Endodermal cell (in vitro differentiated cells): Measurements from ENCODE around the gene RHEB. TPM values are rescaled to one million over a fixed set of nuclear protein-coding genes. Genes with fewer than 3 reads are reported as not detected.

Source experiments
- DNase-seq: peaks from one replicate; pipeline ENCODE4 v3.0.0-alpha.2; 2017
- H3K27ac ChIP-seq: 2 replicates; pipeline ENCODE4 v1.5.1; 2013; ENCODE audit warnings: mild to moderate bottlenecking, low read depth, low read length, moderate library complexity
- H3K27me3 ChIP-seq: 2 replicates; pipeline ENCODE4 v1.6.1; 2013; ENCODE audit warnings: mild to moderate bottlenecking, low read length, moderate library complexity; ENCODE audit not compliant: insufficient read depth, control insufficient read depth, poor library complexity, severe bottlenecking
- H3K36me3 ChIP-seq: 2 replicates; pipeline ENCODE4 v1.7.0; 2013; ENCODE audit warnings: mild to moderate bottlenecking, low read length, moderate library complexity; ENCODE audit not compliant: control insufficient read depth, insufficient read depth
- H3K4me1 ChIP-seq: one replicate; pipeline ENCODE4 v1.7.0; 2013; ENCODE audit warnings: low read length; ENCODE audit not compliant: control insufficient read depth, insufficient read depth
- H3K4me3 ChIP-seq: 2 replicates; pipeline ENCODE4 v1.5.1; 2013; ENCODE audit warnings: mild to moderate bottlenecking, low read length, moderate library complexity
- H3K9ac ChIP-seq: 2 replicates; pipeline ENCODE4 v1.6.1; 2013; ENCODE audit warnings: mild to moderate bottlenecking, low read length, moderate library complexity; ENCODE audit not compliant: poor library complexity, severe bottlenecking; ENCODE audit errors: extremely low read depth
- H3K9me3 ChIP-seq: 2 replicates; pipeline ENCODE4 v1.6.1; 2013; ENCODE audit warnings: mild to moderate bottlenecking, low read length, moderate library complexity; ENCODE audit not compliant: control insufficient read depth
- H3K27ac Mint-ChIP-seq: 2 replicates; pipeline ENCODE4 v1.8.0; 2020; ENCODE audit warnings: mixed read lengths
- H3K27me3 Mint-ChIP-seq: 2 replicates; pipeline ENCODE4 v1.8.0; 2021; ENCODE audit warnings: mild to moderate bottlenecking, mixed read lengths; ENCODE audit not compliant: insufficient read depth
- H3K36me3 Mint-ChIP-seq: 2 replicates; pipeline ENCODE4 v1.8.0; 2020; ENCODE audit warnings: low read depth, mixed read lengths
- H3K4me1 Mint-ChIP-seq: 2 replicates; pipeline ENCODE4 v1.8.0; 2020; ENCODE audit warnings: mixed read lengths
- H3K4me3 Mint-ChIP-seq: 2 replicates; pipeline ENCODE4 v1.8.0; 2020; ENCODE audit warnings: mild to moderate bottlenecking, moderate library complexity, mixed read lengths
- H3K9me3 Mint-ChIP-seq: 2 replicates; pipeline ENCODE4 v1.8.0; 2020; ENCODE audit warnings: mild to moderate bottlenecking, mixed read lengths
- WGBS, 2 experiments: methylation state at CpG; one replicate each; pipeline versions ENCODE4 v1.1.5 to v1.1.7; 2013; ENCODE audit warnings: missing lambda C conversion rate in 2 of 2, mixed read lengths in 1 of 2; ENCODE audit not compliant: insufficient coverage in 1 of 2, insufficient read length in 1 of 2; 5-methylcytosine and 5-hydroxymethylcytosine counted together
- total RNA-seq, 2 donors: library from RNA; stranded (reverse); fragmentation: NEBNext Ultra II Directional in 1 of 2; extraction: Animal tissue kit (Norgen Biotek cat#: 25700) in 1 of 2; gene quantifications; 2 replicates in 1 of 2; 3 replicates in 1 of 2; pipeline ENCODE4 v1.2.1, GENCODE V29; 2021
- TF ChIP-seq, protein P1 (sequence below): fragments of 200-600 bp; sonication (generic); conservative IDR thresholded peaks from 2 replicates; pipeline ENCODE4 v1.5.0; 2021; ENCODE audit warnings: antibody characterized with exemption, mild to moderate bottlenecking

RHEB gene
- total RNA-seq, 2 donors from 2014 or later: 108 to 113 TPM

DNA sequence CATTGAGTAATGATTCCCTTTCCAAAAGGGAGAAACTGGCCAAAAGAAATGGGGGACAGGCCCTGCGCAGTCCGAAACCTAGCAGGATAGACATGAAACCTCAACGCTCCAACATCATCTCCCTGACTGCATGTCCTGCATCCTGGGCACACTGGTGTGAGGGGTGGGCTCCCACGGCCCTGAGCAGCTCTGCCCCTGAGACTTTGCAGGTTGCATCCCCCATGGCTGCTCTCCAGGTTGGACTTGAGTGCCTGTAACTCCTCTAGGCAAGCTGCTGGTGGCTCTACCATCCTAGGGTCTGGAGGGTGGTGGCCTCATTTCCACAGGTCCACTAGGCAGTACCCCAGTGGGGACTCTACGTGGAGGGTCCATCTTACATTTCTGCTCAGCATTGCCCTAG, 63.4 kb downstream of the RHEB start:
- H3K4me3 ChIP-seq: no peak overlapping the region
- Mint-ChIP-seq H3K27me3 (no peaks in the 10 kb centered on the region), H3K36me3 (no peaks in the 10 kb centered on the region), H3K9me3 (peaks cover 6% of the 10 kb centered on the region), H3K4me3 (no peak overlapping the region), H3K27ac (no peak overlapping the region), H3K4me1 (peaks cover 21% of the 10 kb centered on the region)
- H3K9ac ChIP-seq: no peak overlapping the region
- H3K36me3 ChIP-seq: no peaks in the 10 kb centered on the region
- H3K4me1 ChIP-seq: peaks cover 10% of the 10 kb centered on the region
- no peak for DNase-seq
- 91 to 100% methylated on average over 4 to 5 of the region's 5 CpGs for WGBS, 2 experiments
- no peak overlapping the region for H3K27ac ChIP-seq
- no peaks in the 10 kb centered on the region for H3K27me3 ChIP-seq
- peaks cover 6% of the 10 kb centered on the region for H3K9me3 ChIP-seq
- TF ChIP-seq, protein P1, sequence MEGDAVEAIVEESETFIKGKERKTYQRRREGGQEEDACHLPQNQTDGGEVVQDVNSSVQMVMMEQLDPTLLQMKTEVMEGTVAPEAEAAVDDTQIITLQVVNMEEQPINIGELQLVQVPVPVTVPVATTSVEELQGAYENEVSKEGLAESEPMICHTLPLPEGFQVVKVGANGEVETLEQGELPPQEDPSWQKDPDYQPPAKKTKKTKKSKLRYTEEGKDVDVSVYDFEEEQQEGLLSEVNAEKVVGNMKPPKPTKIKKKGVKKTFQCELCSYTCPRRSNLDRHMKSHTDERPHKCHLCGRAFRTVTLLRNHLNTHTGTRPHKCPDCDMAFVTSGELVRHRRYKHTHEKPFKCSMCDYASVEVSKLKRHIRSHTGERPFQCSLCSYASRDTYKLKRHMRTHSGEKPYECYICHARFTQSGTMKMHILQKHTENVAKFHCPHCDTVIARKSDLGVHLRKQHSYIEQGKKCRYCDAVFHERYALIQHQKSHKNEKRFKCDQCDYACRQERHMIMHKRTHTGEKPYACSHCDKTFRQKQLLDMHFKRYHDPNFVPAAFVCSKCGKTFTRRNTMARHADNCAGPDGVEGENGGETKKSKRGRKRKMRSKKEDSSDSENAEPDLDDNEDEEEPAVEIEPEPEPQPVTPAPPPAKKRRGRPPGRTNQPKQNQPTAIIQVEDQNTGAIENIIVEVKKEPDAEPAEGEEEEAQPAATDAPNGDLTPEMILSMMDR: no peak

DNA sequence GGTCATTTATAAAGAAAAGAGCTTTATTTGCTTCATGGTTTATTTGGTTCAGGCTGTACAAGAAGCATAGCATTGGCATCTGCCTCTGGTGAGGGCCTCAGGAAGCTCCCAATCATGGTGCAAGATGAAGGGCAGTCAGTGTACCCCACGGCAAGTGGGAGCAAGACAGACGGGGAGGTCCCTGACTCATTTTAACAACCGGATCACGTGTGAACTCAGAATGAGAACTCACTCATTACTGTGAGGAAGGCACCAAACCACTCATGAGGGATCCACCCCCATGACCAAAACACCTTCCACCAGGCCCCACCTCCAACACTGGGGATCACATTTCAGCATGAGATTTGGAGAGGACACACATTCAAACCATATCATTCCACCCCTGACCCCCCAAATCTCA, 64.0 kb downstream of the RHEB start:
- no peak for DNase-seq
- Mint-ChIP-seq H3K4me3 (no peak overlapping the region), H3K36me3 (no peaks in the 10 kb centered on the region), H3K9me3 (peaks cover 6% of the 10 kb centered on the region), H3K4me1 (peaks cover 21% of the 10 kb centered on the region), H3K27me3 (no peaks in the 10 kb centered on the region), H3K27ac (no peak overlapping the region)
- Histone ChIP-seq H3K36me3 (no peaks in the 10 kb centered on the region), H3K27ac (no peak overlapping the region), H3K27me3 (no peaks in the 10 kb centered on the region), H3K4me1 (peaks cover 10% of the 10 kb centered on the region), H3K4me3 (no peak overlapping the region), H3K9ac (no peak overlapping the region), H3K9me3 (peaks cover 6% of the 10 kb centered on the region)
- TF ChIP-seq, protein P1: no peak
- 90 to 100% methylated on average over 1 to 4 of the region's 4 CpGs for WGBS, 2 experiments

DNA sequence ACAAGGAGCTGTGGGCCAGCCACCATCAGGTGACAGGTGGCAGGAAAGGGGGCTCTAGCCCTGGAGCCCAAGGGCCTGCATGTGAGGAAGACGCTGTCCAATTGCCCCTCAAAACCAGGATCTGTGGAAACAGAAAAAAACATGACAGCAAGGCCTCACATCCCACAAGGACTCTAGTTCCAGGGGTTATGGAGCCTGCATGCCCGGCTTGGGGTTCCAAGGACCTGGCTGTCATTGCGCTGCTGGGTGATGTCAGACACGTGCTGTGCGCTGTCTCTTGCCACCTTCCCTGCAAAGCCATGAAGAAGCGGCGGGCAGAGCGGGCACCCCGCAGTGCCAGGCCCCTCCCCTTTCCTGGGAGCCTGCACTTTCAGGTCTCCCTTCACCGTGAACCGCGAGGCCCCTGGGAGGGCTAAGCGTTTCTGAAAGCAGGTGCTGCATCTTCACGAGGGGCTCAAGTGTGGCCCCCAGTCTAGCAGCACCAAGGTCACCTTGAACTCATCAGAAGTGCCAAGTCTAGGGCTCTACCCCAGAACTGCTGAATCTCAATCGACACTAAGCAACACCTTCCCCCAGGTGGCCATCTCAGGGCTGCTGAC, 64.7 kb downstream of the RHEB start:
- Mint-ChIP-seq H3K27ac (no peak overlapping the region), H3K9me3 (peaks cover 6% of the 10 kb centered on the region), H3K27me3 (no peaks in the 10 kb centered on the region), H3K4me3 (no peak overlapping the region), H3K36me3 (no peaks in the 10 kb centered on the region), H3K4me1 (peaks cover 14% of the 10 kb centered on the region)
- Histone ChIP-seq H3K4me3 (no peak overlapping the region), H3K36me3 (no peaks in the 10 kb centered on the region), H3K9ac (no peak overlapping the region), H3K9me3 (peaks cover 6% of the 10 kb centered on the region), H3K4me1 (peaks cover 5% of the 10 kb centered on the region), H3K27ac (no peak overlapping the region), H3K27me3 (no peaks in the 10 kb centered on the region)
- WGBS, 2 experiments: 92 to 95% methylated on average over 9 to 15 of the region's 15 CpGs
- peak; percentile 51 for DNase-seq
- TF ChIP-seq, protein P1: no peak
